ENCODE results near the gene STX1B.
A peak's percentile ranks its signal among the peaks of the same experiment; 100 is the strongest.
"Not testable (repeated sequence)": the region's sequence is repeated elsewhere in the genome, so short reads cannot be mapped to it uniquely, and the experiment has no call there.

Gene STX1B

DNA sequence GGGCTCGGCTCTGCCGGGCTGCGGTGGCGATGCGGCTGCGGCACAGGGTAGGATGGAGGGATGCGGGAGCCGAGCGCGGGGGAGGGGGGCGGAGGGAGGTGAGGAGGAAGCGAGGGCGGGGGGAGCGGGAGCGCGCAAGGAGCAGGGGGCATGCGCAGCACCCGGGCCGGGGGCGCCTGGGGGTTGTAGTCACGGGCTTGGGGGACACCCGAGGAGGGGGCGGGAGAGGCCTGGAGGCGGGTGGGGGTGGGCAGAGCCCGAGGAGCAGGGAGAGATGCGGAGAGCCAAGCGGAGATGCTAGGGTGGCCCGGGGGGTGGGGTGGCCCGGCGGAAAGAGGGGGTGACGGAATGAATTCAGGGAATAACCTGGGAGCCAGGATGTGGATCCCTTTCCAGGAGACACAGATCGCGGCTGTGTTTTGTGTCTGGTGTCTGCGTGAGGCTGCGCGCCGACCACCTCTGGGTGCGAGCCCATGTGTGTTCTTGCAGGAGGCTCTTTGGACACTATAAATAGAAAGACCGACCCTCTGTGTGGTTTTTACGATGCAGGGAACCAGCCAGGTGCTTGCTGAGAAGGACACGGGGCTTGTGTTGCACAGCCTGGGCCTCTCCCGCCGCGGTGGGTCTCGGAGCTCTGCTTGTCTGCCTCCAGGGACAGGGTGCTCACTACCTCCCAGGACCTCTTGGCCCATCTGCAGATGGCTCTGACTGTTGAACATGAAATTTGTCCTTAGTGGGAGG lies at the start of gene STX1B:
STX1B (minus strand) TSS at position 54 of the 741 bp plus-strand sequence. CDS start 242 bp downstream, outside the sequence.
- no peak for DNase-seq (ENCODE audit: low read depth, low spot score)

DNA sequence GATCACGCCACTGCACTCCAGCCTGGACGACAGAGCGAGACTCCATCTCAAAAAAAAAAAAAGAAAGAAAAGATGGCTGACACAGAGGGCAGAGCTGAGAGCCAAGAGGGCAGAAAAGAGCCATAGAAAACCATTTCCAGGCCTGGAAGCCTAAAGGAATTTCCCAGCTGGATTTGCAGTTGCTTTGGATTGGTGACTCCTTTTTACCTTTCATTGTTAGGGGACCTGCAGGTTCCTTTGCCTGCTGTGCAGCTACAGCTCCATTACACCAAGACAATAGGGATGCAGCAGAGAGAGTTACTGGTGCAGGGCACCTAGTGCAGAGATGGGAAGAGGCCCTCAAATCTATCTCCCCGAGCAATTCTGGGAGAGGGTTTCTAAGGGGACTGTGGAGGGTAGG lies 45.2 kb upstream of the STX1B start:
- peak; percentile 30 for DNase-seq (ENCODE audit: low read depth, low spot score)

DNA sequence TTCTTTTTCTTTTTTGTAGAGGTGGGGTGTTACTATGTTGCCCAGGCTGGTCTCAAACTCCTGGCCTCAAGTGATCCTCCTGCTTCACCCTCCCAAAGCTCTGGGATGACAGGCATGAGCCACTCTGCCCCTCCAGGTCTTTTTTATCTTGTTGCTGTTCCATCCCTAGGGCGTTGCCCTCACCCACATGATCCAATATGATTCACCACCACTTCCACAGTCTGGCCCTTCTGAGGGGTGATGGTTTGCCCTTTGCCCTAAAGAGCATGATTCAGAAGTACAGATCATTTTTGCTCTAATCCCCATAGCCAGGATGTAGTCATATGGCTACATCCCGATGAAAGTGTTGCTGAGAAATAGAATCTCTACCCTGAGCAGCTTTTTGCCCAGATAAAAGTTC lies 41.7 kb upstream of the STX1B start:
- DNase-seq (ENCODE audit: low read depth, low spot score), result no peak

DNA sequence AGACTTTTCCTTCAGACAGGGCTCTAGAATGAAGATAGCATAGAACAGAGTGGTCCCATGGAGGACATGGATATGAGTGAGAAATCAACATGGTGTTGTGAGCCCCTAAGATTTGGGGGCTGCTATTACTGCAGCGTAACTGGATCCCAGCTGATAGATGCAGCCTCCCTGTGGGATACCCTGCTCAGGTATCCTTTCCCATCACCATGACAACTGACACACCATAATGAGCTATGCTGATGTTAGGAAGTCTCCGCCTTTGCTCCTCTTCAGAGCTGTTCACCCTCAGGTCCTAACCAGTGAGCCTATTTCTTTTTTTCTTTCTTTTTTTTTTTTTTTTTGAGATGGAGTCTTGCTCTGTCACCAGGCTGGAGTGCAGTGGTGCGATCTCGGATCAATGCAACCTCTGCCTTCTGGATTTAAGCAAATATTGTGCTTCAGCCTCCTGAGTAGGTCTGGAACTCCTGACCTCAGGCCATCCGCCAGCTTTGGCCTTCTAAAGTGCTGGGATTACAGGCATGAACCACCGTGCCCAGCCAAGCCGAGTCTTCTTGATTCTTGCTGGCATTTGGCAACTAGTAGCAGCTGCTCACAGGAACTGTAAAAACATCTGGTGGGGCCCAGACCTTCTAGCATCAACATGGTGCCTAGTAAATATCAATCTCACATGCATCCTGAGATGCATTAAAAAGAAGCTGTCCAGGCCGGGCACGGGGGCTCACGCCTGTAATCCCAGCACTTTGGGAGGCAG lies 40.0 kb upstream of the STX1B start:
- no peak for DNase-seq (ENCODE audit: low read depth, low spot score)

DNA sequence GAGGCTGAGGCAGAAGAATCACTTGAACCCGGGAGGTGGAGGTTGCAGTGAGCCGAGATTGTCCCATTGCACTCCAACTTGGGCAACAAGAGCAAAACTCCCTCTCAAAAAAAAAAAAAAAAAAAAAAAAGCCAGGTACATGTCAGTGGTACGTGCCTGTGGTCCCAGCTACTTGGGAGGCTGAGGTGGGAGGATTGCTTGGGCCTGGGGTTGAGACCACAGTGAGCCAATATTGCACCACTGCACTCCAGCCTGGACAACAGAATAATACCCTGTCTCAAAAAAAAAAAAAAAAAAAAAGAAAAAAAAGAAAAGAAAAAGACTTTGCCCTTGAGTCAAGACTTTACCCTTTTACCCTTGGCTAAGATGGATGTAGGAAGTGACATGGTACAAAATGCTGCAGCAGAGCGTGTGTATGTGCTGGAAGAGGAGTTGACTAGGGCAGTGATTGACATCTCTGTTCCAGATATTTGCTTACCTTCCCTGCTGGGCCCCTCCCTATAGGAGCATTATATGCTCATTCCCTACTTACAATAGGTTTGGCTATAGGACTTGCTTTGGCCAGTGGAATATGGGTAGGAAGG lies 33.6 kb upstream of the STX1B start:
- no peak for DNase-seq (ENCODE audit: low read depth, low spot score)

GRCh38 chr16:31043352-31043751 lies 32.9 kb upstream of the STX1B start:
- no peak for DNase-seq (ENCODE audit: low read depth, low spot score)

GRCh38 chr16:31042866-31043265 lies 32.4 kb upstream of the STX1B start:
- no peak for DNase-seq (ENCODE audit: low read depth, low spot score)

DNA sequence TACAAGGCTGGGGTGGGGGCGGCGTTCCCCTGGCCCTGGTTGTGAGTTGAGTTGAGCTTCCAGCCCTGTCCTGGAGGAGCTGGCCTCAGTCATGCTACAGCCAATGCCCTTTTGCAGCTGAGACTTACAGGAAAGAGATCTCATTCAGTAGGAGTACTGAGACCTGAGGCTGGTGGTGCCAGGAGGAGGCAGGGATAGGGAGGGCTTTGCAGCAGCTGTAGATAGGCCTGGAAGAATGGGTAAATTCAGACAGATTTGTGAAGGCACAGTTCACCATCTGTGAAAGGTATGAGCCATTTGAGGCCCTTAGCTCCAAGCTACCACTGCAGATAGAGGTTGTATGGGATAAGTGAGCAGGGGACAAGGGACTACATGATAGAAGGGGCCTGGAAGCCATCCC lies 28.6 kb upstream of the STX1B start:
- no peak for DNase-seq (ENCODE audit: low read depth, low spot score)

DNA sequence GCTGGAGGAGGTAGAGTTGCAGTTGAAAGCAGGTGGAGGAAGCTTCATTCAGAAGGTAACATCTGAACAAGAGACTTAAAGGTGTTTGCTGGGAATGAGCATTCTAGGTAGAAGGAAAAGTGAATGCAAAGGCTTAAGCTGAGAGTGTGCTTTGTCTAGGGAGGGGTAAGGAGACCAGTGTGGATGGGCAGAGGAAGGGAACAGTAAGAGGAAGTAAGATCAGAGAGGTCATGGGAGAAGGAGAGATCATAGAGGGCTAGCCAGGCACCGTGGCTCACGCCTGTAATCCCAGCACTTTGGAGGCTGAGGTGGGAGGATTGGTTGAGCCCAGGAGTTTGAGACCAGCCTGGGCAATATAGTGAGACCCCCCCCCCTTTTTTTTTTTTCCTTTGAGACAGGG lies 26.3 kb upstream of the STX1B start:
- no peak for DNase-seq (ENCODE audit: low read depth, low spot score)

GRCh38 chr16:31033709-31034492 lies 23.5 kb upstream of the STX1B start:
- DNase-seq (ENCODE audit: low read depth, low spot score), result peak; percentile 84

- peak; percentile 94 for DNase-seq (ENCODE audit: low read depth, low spot score)
Measured at GRCh38 chr16:31032736-31033708, 22.6 kb upstream of the STX1B start, which contains the start of gene STX4. Gene STX4, plus strand, starts transcription at chr16:31033558. Its CDS starts 248 bp downstream, at chr16:31033806.

DNA sequence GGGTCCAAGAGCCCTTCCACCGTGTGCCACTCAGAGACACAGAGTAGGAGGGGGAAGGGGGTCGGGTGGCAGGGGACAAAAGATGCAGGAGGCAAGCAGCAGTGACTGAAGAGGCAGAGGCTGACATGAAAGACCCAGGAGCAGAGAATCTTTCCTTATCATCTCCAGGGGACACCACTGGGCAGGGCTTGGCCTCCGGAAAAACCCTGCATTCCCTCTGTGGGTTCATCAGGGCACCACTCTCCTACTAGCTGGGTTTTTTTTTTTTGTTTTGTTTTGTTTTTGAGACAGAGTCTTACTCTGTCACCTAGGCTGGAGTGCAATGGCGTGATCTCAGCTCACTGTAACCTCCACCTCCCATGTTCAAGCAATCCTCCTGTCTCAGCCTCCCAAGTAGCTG lies 20.8 kb upstream of the STX1B start:
- no peak for DNase-seq (ENCODE audit: low read depth, low spot score)

- DNase-seq (ENCODE audit: low read depth, low spot score), result no peak
Measured at GRCh38 chr16:31029272-31029671, 18.8 kb upstream of the STX1B start.

GRCh38 chr16:31025339-31025738 lies 14.9 kb upstream of the STX1B start:
- no peak for DNase-seq (ENCODE audit: low read depth, low spot score)

DNA sequence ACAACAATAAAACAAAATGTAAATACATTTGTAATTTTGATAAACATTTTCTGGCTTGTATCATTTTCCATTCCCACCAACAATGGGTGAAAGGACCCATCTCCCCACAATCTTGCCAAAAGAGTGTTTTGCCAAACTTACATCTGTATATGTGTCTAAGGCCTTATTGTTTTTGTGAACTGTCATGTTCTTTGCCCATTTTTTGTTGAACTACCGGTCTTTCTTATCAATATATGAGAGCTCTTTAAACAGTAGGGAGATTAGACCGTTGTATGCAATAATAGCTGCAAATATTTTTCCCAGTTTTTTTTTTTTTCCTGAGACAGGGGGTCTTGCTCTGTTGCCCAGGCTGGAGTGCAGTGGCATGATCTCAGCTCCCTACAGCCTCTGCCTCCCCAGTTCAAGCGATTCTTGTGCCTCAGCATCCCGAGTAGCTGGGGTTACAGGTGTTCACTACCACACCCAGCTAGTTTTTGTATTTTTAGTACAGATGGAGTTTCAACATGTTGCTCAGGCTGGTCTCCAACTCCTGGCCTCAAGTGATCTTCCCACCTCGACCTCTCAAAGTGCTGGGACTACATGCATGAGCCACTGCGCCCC lies 13.3 kb upstream of the STX1B start:
- DNase-seq (ENCODE audit: low read depth, low spot score), result no peak

DNA sequence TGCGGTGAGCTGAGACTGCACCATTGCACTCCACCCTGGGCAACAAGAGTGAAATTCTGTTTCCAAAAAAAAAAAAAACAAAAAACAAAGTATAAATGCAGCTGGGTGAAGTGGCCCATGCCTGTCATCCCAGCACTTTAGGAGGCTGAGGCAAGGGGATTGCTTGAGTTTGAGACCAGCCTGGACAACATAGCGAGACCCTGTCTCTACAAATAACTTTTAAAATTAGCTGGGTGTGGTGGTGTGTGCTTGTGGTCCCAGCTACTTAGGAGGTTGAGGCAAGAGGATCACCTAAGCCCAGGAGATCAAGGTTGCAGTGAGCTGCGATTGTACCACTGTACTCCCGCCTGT lies 12.8 kb upstream of the STX1B start:
- DNase-seq (ENCODE audit: low read depth, low spot score), result no peak

DNA sequence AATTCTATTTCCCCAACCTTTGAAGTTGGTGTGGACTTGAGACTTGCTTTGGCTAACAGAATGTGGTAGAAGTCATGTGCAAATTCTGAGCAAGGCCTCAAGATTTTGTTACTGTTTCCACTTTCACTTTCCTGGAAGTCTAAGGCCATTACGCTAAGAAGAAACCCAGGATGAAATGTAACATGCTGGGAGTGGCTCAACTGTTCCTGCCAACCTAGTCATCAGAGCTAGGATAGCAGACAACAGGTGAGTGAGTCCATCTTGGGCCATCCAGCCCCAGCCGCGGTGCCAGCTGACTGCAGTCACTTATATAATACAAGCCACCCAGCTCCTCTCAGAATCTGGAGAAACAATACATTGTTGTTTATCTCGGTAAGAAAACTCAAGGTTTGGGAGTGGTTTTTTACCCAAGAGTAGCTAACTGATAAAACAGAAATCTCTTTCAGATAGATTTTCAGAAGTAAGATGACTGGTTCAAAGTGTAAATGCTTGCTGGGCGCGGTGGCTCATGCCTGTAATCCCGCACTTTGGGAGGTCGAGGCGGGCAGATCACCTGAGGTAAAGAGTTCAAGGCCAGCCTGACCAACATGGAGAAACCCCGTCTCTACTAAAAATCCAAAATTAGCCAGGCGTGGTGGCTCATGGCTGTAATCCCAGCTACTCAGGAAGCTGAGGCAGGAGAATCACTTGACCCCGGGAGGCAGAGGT lies 12.3 kb upstream of the STX1B start:
- DNase-seq (ENCODE audit: low read depth, low spot score), result no peak

DNA sequence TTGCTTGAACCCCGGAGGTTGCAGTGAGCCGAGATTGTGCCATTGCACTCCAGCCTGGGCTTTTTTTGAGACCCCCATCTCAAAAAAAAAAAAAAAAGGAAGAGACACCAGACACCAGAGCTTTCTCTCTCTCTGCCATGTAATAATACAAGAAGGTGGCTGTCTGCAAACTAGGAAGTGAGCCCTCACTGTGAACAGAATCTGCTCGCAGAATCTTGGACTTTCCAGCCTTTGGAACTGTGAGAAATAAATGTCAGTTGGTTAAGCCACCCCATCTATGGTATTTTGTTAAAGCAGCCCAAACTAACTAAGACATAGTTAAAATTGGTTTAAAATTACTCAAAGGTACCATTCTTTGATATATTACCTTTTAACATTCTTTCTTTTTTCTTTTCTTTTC lies 10.1 kb upstream of the STX1B start:
- no peak for DNase-seq (ENCODE audit: low read depth, low spot score)

- not testable (repeated sequence) for DNase-seq (ENCODE audit: low read depth, low spot score)
Measured at GRCh38 chr16:31017756-31018155, 7.3 kb upstream of the STX1B start.

DNA sequence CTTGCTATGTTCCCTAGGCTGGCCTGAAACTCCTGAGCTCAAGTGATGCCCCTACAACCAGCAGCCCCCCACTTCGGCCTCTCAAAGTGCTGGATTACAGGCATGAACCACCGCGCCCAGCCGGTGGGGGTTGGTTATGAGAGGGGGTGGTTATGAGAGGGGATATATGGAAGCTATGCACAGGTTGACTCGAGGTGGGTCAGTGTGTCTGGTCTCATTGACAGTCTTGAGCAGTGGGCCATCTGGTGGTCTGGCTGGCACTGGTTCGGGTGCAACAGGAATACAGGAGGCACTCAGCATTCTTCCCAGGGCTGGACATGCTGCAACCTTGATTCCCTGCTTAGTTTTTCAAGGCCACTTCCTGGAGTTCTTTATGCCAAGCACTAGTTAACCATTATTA lies 5.6 kb upstream of the STX1B start:
- no peak for DNase-seq (ENCODE audit: low read depth, low spot score)

Measured in ELF-1 (cell line).